HL-60 (cell line): ENCODE data around the gene UBN1.

Source experiments
- SPI1 ChIP-seq: IDR thresholded peaks from 2 replicates; pipeline ENCODE4 v1.6.1; 2012; ENCODE audit warnings: low read depth, mild to moderate bottlenecking, borderline replicate concordance
- TF ChIP-seq, protein P1 (sequence below): IDR thresholded peaks from one replicate; pipeline ENCODE4 v1.5.1; 2011; ENCODE audit warnings: low read length, control low read depth, inconsistent platforms; ENCODE audit not compliant: insufficient read depth
- TF ChIP-seq, protein P2 (sequence below): IDR thresholded peaks from 2 replicates; pipeline ENCODE4 v1.6.1; 2012; ENCODE audit warnings: low read depth; ENCODE audit not compliant: insufficient replicate concordance

DNA sequence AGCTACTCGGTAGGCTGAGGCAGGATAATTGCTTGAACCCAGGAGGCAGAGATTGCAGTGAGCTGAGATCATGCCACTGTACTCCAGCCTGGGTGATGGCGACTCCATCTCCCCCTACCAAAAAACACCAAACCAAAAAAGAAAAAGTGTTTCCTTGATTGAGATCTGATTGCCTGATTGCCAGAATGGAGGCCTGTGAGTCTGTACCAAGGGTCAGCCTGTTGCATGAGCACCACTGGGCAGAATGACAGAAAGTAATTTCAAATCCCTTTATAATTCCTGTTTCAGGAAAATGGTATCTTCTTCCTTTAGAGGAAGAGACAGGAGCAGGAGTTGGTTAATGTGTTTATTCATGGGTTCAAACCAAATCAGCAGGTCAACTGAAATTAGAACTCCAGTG lies 8.5 kb downstream of the UBN1 start:
- TF ChIP-seq, protein P1, sequence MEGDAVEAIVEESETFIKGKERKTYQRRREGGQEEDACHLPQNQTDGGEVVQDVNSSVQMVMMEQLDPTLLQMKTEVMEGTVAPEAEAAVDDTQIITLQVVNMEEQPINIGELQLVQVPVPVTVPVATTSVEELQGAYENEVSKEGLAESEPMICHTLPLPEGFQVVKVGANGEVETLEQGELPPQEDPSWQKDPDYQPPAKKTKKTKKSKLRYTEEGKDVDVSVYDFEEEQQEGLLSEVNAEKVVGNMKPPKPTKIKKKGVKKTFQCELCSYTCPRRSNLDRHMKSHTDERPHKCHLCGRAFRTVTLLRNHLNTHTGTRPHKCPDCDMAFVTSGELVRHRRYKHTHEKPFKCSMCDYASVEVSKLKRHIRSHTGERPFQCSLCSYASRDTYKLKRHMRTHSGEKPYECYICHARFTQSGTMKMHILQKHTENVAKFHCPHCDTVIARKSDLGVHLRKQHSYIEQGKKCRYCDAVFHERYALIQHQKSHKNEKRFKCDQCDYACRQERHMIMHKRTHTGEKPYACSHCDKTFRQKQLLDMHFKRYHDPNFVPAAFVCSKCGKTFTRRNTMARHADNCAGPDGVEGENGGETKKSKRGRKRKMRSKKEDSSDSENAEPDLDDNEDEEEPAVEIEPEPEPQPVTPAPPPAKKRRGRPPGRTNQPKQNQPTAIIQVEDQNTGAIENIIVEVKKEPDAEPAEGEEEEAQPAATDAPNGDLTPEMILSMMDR: no peak
- TF ChIP-seq, protein P2, sequence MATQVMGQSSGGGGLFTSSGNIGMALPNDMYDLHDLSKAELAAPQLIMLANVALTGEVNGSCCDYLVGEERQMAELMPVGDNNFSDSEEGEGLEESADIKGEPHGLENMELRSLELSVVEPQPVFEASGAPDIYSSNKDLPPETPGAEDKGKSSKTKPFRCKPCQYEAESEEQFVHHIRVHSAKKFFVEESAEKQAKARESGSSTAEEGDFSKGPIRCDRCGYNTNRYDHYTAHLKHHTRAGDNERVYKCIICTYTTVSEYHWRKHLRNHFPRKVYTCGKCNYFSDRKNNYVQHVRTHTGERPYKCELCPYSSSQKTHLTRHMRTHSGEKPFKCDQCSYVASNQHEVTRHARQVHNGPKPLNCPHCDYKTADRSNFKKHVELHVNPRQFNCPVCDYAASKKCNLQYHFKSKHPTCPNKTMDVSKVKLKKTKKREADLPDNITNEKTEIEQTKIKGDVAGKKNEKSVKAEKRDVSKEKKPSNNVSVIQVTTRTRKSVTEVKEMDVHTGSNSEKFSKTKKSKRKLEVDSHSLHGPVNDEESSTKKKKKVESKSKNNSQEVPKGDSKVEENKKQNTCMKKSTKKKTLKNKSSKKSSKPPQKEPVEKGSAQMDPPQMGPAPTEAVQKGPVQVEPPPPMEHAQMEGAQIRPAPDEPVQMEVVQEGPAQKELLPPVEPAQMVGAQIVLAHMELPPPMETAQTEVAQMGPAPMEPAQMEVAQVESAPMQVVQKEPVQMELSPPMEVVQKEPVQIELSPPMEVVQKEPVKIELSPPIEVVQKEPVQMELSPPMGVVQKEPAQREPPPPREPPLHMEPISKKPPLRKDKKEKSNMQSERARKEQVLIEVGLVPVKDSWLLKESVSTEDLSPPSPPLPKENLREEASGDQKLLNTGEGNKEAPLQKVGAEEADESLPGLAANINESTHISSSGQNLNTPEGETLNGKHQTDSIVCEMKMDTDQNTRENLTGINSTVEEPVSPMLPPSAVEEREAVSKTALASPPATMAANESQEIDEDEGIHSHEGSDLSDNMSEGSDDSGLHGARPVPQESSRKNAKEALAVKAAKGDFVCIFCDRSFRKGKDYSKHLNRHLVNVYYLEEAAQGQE: no peak
- no peak for TF ChIP-seq SPI1
